ENCODE results near the gene CCL23.

GRCh38 chr17:36060816-36061215, 43.0 kb upstream of the CCL23 start:
- TF ChIP-seq CTCF (conservative IDR thresholded peaks at IDR 0.05; ENCODE audit: low read length) (no peak), EZH2phosphoT487 (IDR thresholded peaks at IDR 0.05; ENCODE audit: borderline replicate concordance, low read depth, low read length) (no peak)

Data from OCI-LY7 (cell line).